HepG2 (cell line): ENCODE results near the gene KDM8. TPM values are rescaled to one million over a fixed set of nuclear protein-coding genes. Genes with fewer than 3 reads are reported as not detected.

Source experiments
- EHMT2 ChIP-seq: fragments of 200-600 bp; sonication (generic); IDR thresholded peaks from 2 replicates; pipeline ENCODE4 v1.7.0; 2017; ENCODE audit warnings: antibody characterized with exemption, low read depth, low read length, borderline replicate concordance
- HBP1 ChIP-seq: IDR thresholded peaks from 2 replicates; pipeline ENCODE4 v1.6.1; 2016; ENCODE audit warnings: low read depth, control low read depth
- HNF4G ChIP-seq, 2 experiments: sonication (generic) in 1 of 2; formaldehyde crosslinking in 1 of 2; IDR thresholded peaks; 2 replicates each; pipeline versions ENCODE4 v1.4.0 to v1.6.1; 2011 to 2020; ENCODE audit warnings: borderline replicate concordance in 2 of 2, low read depth in 2 of 2, mild to moderate bottlenecking in 2 of 2, low read length in 1 of 2, missing genetic modification reagents in 1 of 2, moderate library complexity in 1 of 2
- ISL2 ChIP-seq: sonication (generic); formaldehyde crosslinking; IDR thresholded peaks from 2 replicates; pipeline ENCODE4 v1.5.0; 2020; ENCODE audit warnings: missing genetic modification reagents
- MAX ChIP-seq: IDR thresholded peaks from 2 replicates; pipeline ENCODE4 v1.6.1; 2012; ENCODE audit warnings: inconsistent platforms
- RFX3 ChIP-seq: IDR thresholded peaks from 2 replicates; pipeline ENCODE4 v1.6.1; 2016; ENCODE audit warnings: missing biosample characterization, missing genetic modification reagents
- TEAD3 ChIP-seq: optimal IDR thresholded peaks from 2 replicates; pipeline ENCODE3; 2016; ENCODE audit warnings: borderline replicate concordance
- THRA ChIP-seq: sonication (generic); formaldehyde crosslinking; IDR thresholded peaks from 2 replicates; pipeline ENCODE4 v1.4.0; 2020; ENCODE audit warnings: missing genetic modification reagents, borderline replicate concordance
- ZBED4 ChIP-seq: sonication (generic); formaldehyde crosslinking; IDR thresholded peaks from 2 replicates; pipeline ENCODE4 v1.4.0; 2020; ENCODE audit warnings: missing genetic modification reagents, borderline replicate concordance
- ZC3H13 ChIP-seq: sonication (generic); formaldehyde crosslinking; IDR thresholded peaks from 2 replicates; pipeline ENCODE4 v1.8.1; 2023; ENCODE audit warnings: mild to moderate bottlenecking, missing genetic modification reagents, moderate library complexity
- ZNF17 ChIP-seq: sonication (generic); formaldehyde crosslinking; IDR thresholded peaks from 2 replicates; pipeline ENCODE4 v1.5.0; 2020; ENCODE audit warnings: mild to moderate bottlenecking, missing genetic modification reagents
- ZNF207 ChIP-seq: fragments of 450-650 bp; IDR thresholded peaks from 2 replicates; pipeline ENCODE4 v1.6.1; 2016; ENCODE audit warnings: antibody characterized with exemption, borderline replicate concordance
- ZNF329 ChIP-seq: sonication (generic); formaldehyde crosslinking; IDR thresholded peaks from 2 replicates; pipeline ENCODE4 v1.9.0; 2021; ENCODE audit warnings: low read depth, mild to moderate bottlenecking, missing genetic modification reagents
- ZNF549 ChIP-seq: sonication (generic); formaldehyde crosslinking; IDR thresholded peaks from 2 replicates; pipeline ENCODE4 v1.5.0; 2020; ENCODE audit warnings: missing genetic modification reagents
- ZNF660 ChIP-seq: sonication (generic); formaldehyde crosslinking; IDR thresholded peaks from 2 replicates; pipeline ENCODE4 v1.5.1; 2020; ENCODE audit warnings: mild to moderate bottlenecking, low read depth, missing genetic modification reagents, borderline replicate concordance
- ZNF781 ChIP-seq: sonication (generic); formaldehyde crosslinking; IDR thresholded peaks from 2 replicates; pipeline ENCODE4 v1.5.1; 2020; ENCODE audit warnings: borderline replicate concordance, mild to moderate bottlenecking, missing genetic modification reagents; ENCODE audit errors: not compliant biosample characterization
- polyA plus RNA-seq, 8 experiments: library from polyadenylated mRNA; depleted of rRNA in 3 of 8; stranded (reverse) in 7 of 8; unstranded in 1 of 8; fragments of >200 nt; fragmentation: Illumina TruSeq in 4 of 8; extraction: Trizol in 4 of 8; gene quantifications; 2 replicates each; pipeline versions ENCODE4 v1.2.1 to v1.2.3, GENCODE V29; 2011 to 2016; ENCODE audit warnings: low read depth in 4 of 8, missing spikeins in 1 of 8, mixed read lengths in 1 of 8; ENCODE audit not compliant: insufficient read depth in 1 of 8
- total RNA-seq, 5 experiments: library from RNA; depleted of rRNA; stranded (reverse); fragments of >200 nt; fragmentation: Illumina TruSeq; extraction: Trizol; gene quantifications; 2 replicates each; pipeline ENCODE4 v1.2.3, GENCODE V29; 2016; ENCODE audit warnings: low read depth in 1 of 5
- TF ChIP-seq, protein P1 (sequence below): sonication (generic); formaldehyde crosslinking; IDR thresholded peaks from 2 replicates; pipeline ENCODE4 v1.5.0; 2020; ENCODE audit warnings: mild to moderate bottlenecking, missing genetic modification reagents

The KDM8 gene
- total and polyA plus RNA-seq, 2 of the 13 experiments (the other 11 are each of a cell fraction or from before 2014, with no cell fraction given), result 3.3 to 8.6 TPM

DNA sequence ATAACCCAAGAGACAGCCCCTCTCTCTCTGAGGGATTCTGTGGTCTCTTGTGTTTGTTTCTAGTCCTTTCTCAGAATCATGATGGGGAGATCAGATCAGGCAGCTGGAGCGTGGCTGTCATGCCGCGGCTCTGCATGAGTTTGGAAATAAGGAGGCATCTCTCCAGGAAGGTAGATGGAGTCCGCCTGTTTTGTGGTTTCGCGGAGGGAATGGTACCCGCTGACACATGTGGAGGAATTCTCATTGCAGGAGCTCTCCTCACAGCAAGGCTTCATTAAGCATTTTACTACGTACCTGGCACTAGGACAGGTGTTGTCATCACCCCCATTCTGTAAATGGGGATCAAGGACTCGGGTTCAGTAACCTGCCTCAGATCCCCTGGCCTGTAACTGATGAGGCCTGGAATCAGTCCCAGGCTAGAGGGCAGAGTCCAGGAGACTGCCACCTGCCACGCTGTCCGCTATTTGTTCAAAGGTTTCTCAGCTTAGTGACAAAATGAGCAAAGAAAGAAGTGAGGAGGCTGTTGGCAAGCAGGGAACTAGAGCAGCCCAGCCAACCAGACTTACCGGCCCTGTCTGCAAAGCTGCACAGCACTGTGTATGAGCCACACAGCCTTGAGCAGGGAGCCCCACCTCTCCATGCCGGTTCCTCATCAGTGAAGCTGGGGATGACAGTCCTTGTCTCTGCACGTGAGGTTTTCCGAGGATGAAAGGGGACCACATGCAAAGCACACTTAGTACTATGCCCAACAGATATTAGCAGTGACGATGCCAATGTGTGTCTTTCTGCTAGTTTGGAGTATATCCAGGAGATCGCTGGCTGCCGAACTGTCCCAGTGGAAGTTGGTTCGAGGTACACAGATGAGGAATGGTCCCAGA lies 11.0 kb downstream of the KDM8 start (continued):
- TF ChIP-seq, protein P1, sequence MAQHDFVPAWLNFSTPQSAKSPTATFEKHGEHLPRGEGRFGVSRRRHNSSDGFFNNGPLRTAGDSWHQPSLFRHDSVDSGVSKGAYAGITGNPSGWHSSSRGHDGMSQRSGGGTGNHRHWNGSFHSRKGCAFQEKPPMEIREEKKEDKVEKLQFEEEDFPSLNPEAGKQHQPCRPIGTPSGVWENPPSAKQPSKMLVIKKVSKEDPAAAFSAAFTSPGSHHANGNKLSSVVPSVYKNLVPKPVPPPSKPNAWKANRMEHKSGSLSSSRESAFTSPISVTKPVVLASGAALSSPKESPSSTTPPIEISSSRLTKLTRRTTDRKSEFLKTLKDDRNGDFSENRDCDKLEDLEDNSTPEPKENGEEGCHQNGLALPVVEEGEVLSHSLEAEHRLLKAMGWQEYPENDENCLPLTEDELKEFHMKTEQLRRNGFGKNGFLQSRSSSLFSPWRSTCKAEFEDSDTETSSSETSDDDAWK (CRISPR knock-in tag), result no peak
- TF ChIP-seq ISL2, result no peak
- TF ChIP-seq ZNF549 (CRISPR knock-in tag), result peak; percentile 86; the same call in 1 of the 2 replicates
- TF ChIP-seq MAX, result peak; percentile 83
- no peak for TF ChIP-seq ZNF329
- no peak for TF ChIP-seq ZNF207
- TF ChIP-seq ZNF781, result no peak
- TF ChIP-seq HBP1 (CRISPR knock-in tag), result 0 out of 2 replicates have a peak, but pooled peaks have one; percentile 64
- no peak for TF ChIP-seq THRA (CRISPR knock-in tag)
- no peak for TF ChIP-seq ZNF17
- no peak for TF ChIP-seq RFX3 (CRISPR knock-in tag)
- no peak for TF ChIP-seq ZBED4
- TF ChIP-seq ZNF660 (CRISPR knock-in tag), result no peak
- TF ChIP-seq ZC3H13 (CRISPR knock-in tag), result no peak
- no peak for TF ChIP-seq EHMT2
- TF ChIP-seq HNF4G (IDR thresholded peaks at IDR 0.05; ENCODE audit: borderline replicate concordance, low read depth, low read length), result peak; percentile 89
- TF ChIP-seq HNF4G (CRISPR knock-in tag; IDR thresholded peaks at IDR 0.05; ENCODE audit: borderline replicate concordance, low read depth), result peak; percentile 91; the same call in 1 of the 2 replicates
- peak; percentile 32 for TF ChIP-seq TEAD3 (CRISPR knock-in tag)
